Activated CD4-positive, alpha-beta T cell treated with anti-CD3 and anti-CD28 coated beads, Interleukin-2, amount 50 U/mL, for 48 hours (primary cell): Measurements from ENCODE around the gene RAP1GDS1.
"Not testable (repeated sequence)": the region's sequence is repeated elsewhere in the genome, so short reads cannot be mapped to it uniquely, and the experiment has no call there.

Source experiments
- DNase-seq, 2 experiments: peaks; one replicate each; pipeline ENCODE4 v3.0.0-alpha.2; 2020

Gene RAP1GDS1

DNA sequence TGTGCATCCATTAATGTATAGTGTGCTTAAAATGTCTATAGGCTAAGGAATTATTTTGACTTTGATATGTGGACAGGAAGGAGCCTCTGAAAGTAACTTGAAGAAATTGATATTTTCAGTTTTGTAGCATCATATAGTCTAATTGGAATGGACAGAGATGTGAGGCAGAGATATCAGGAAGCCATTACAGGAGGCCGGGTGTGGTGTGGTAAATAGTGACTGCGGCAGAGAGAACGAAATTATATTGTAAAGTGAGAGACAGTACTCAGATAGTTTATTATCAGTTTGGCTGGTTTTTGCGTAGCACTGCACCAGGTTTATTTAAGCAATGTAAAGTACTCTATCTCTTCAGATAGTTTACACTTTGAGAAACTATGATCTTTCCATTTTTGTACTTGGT lies 98.5 kb downstream of the RAP1GDS1 start:
- no peak for DNase-seq

GRCh38 chr4:98363431-98363830 lies 102.2 kb downstream of the RAP1GDS1 start:
- no peak for DNase-seq

DNA sequence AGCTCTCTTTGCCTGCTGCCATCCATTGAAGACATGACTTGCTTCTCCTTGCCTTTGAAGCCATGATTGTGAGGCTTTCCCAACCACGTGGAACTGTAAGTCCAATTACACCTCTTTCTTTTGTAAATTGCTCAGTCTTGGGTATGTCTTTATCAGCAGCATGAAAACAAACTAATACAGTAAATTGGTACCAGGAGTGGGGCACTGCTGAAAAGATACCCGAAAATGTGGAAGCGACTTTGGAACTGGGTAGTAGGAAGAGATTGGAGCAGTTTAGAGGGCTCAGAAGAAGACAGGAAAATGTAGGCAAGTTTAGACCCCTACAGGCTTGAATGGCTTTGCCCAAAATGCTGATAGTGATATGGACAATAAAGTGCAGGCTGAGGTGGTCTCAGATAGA lies 105.1 kb downstream of the RAP1GDS1 start:
- not testable (repeated sequence) for DNase-seq

DNA sequence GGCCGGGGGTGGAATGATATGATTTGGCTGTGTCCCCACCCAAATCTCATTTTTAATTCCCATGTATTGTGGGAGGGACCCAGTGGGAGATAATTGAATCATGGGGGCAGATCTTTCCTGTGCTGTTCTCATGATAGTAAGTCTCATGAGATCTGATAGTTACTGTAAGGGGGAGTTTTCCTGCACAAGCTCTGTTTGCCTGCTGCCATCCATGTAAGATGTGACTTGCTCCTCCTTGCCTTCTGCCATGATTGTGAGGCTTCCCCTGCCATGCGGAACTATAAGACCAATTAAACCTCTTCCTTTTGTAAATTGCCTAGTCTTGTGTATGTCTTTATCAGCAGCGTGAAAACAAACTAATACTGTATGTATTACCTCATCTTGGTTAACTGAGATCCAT lies 106.8 kb downstream of the RAP1GDS1 start:
- DNase-seq, result not testable (repeated sequence)

DNA sequence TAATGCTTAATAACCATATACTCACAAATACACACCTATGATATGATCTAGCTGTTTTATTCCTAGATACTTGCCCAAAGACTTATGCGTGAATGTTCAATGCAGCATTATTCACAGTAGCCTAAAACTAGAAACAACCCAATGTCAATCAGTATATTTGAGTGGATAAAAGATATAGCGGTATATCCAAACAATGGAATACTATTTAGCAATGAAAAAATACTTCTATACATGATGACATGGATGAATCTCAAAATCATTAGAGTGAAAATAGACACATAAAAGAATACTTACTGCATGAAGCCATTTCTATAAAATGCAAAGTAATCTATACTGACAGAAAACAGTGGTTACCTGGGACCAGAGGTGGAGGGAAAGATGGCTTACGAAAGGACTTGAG lies 108.1 kb downstream of the RAP1GDS1 start:
- DNase-seq, result no peak

- DNase-seq, result no peak
Observed at GRCh38 chr4:98374643-98375042, 113.5 kb downstream of the RAP1GDS1 start.

DNA sequence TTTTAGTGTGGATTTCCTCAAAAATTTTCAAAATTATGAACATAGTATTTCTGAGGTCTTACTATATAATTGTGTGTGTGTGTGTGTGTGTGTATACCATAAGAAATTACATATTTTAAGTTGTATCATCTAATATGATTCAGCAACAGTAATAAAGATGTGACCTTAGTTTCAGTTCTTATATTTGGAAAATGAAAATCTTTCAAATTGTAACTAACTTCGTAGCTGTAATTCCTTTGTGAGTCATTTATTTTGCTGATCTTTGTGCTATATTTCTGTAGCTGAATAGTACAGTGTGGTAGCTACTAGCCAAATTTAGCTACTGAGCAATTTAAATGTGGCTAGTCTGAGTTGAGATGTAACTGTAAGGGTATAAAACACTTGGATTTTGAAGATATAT lies 116.4 kb downstream of the RAP1GDS1 start:
- DNase-seq, result no peak

DNA sequence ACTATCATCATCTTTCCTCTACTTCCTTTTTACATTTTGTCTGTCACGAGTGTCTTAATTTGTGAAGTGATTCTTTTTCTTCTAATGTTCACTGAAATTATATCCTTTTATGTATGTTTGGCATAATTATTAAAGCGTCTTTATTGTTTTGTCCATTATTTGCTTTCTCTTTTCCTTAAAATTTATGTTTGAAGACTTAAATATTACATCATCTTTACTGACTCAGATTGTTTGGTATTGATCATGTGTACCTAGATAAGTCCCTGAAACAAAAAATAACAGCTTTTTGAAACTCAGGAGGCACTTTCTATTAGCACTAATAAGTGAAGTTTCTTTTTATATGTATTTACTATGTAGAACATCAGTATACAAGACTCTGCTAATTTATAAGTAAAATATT lies 120.1 kb downstream of the RAP1GDS1 start:
- no peak for DNase-seq

DNA sequence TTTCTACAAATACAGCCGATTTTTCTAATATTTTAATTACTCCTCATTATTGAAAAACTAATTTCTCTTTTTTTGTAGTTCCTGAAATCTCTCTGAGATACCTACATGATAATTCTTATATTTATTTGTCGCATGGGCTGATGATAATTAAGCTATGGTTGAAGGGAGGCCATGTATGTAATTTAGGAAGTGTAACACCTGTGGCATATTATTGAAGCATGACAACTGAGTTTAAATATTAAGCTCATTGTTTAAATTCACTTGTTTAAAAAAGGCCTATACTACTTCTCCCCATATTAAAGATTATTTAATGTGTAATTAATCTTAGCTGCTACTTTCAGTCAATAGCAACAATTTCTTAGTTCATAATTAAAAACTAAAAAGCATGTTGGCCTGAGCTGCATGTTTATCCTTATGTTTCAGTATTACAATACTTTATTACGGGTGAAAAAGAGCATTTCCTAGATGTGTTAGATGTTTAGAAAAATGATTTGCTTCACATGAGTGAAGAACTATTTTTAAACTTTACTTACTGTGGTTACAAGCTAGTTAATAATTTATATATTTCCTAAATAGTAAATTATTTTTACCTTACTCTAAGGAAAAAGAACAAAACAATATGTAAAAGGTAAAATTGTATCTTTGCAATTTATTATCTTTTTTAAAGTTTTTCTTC lies 122.4 kb downstream of the RAP1GDS1 start:
- DNase-seq, result no peak

DNA sequence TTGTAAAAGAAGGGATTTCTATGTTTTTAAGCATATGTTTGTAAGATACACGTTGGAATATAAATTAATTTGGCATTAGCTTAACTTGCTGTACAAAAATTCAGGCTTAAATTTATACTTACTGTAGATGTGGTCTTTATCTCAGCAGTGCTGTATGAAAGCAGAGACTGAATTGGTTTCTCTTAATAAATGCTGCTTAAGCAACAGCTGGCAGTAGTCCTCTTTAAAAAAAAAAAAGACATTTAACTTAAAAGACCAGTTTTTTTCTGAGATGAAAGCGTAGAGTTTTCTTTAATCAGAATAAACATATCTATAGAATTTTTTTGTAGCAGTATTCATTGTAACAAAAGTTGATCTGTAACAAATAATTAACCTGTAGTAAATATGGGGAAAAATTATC lies 124.6 kb downstream of the RAP1GDS1 start:
- no peak for DNase-seq

DNA sequence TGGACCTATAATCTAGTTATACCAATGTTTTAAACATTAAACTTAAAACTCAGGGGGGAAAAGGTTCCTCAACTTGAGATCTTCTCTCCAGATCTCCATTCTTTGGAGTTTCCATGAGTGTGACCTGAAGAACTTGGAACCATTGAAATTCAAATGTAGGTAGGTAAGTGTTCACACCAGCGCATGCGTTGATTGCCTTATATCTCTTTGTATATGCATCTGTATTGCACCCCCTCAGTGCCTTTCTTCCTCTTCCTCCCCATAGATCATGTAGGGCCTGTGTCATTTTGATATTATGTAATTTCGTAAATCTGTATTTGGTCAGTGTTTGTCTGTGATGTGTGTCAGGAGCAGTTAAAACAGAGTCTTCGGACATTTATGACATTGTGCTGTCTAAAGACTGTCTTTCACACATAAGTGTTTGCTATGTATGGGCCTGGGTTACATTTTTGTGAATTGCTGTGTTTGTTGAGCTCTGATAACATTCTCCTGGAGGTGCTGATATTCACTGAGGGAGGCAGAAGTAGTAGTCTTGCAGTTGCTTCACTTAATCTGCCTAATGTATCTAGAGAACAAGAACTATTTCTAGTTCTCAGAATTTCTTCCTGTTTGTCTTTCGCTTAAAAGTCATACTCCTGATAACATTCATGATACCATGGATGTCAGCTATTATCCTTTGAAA lies 126.3 kb downstream of the RAP1GDS1 start:
- no peak for DNase-seq

DNA sequence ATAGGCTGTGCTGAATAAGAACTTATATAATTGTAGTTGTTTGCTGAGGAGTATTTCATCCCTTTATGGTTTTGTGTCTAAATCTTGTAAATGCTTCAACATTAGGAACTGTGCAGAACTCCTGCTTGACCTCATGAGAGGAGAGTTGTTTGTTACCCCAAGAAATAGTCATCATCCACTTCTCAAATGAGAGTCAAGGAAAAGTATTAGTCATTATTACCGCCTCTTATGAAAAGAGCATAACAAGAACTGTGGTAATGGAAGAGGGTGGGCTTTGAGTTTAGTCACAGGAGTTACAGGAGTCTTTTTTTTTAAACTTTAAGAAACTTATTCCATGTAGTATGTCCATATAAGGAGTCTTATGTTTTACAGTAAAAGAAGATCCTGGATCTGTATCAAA lies 132.9 kb downstream of the RAP1GDS1 start:
- DNase-seq, result no peak

DNA sequence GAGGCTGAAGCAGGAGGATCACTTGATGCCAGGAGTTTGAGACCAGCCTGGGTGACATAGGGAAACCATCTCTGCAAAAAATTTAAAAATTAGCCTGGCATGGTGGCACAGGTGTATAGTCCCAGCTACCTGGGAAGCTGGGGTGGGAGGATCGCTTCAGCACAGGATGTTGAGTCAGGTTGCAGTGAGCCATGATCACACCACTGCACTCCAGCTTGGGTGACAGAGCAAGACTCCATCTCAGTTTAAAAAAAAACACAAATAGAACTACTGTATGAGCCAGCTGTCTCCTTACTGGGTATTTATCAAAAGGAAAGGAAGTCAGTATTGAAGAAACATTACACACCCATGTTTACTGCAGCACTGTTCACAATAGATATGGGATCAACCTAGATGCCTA lies 138.7 kb downstream of the RAP1GDS1 start:
- no peak for DNase-seq

DNA sequence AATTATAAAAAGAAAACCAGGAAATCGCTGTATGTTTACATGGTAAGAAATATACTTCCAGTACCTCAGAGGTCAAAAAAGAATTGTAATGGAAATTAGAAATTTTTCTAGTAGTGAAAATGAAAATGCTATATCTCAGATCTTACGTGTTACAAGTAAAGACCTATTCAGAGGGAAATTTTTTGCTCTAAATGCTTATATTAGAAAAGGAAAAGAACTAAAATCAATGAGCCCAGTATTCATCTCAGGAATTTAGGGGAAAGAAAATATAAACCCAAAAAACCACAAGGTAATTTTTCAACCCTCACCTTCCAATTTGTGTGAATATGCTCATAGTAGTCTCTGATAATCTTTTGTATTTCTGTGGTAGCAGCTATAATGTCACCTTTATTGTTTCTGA lies 145.6 kb downstream of the RAP1GDS1 start:
- no peak for DNase-seq

DNA sequence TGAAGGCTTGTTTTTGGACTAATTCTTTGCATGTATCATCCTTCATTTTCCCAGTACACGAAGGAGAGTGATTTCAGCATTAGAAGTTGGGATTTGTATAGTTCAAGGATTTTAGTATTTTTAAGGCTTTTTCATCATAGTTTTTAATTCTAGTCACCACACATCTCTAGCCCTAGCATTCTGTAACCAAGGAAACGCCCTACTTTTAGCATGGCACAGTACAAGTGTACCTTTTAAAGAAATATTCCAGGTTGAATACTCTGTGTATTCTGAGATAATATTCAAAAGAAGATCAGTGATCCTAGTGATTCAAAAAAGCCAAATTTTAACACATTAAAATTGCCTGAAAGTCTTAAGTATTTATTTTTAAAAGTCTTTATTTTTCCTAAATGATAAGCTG lies 150.5 kb downstream of the RAP1GDS1 start:
- DNase-seq, result no peak

DNA sequence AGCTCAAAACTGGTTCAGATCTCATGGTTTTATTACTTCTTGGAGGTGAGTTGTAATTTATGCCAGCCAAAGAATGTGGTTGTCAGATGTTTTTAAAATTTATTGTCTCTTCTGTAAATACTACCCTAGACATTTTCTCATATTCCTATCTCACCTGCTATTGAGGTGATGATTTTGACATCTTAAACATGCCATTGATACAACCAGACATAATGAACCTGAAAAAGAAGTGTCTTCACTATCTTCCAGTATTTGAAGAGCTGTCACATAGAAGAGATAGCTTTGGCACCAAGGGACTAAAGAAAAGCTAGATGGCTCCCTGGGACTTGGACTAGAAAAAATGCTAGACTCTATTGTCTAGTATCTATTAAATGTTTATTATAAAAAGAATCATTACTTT lies 155.7 kb downstream of the RAP1GDS1 start:
- DNase-seq, result no peak

DNA sequence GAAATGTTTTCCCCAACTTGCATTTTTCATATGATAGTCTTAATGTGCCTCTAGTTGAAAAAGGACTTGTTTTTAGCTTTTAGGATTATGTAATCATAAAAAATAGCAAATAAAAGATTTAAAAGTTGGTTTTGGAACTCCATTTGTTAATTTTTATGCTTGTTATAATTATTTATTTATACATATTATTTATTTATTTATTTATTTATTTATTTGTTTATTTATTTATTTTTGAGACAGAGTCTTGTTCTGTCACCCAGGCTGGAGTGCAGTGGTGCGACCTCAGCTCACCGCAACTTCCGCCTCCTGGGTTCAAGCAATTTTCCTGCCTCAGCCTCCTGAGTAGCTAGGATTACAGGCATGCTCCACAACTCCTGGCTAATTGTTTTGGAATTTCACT lies 159.0 kb downstream of the RAP1GDS1 start:
- DNase-seq, result not testable (repeated sequence)

- no peak for DNase-seq
Observed at GRCh38 chr4:98421111-98421510, 159.9 kb downstream of the RAP1GDS1 start.

DNA sequence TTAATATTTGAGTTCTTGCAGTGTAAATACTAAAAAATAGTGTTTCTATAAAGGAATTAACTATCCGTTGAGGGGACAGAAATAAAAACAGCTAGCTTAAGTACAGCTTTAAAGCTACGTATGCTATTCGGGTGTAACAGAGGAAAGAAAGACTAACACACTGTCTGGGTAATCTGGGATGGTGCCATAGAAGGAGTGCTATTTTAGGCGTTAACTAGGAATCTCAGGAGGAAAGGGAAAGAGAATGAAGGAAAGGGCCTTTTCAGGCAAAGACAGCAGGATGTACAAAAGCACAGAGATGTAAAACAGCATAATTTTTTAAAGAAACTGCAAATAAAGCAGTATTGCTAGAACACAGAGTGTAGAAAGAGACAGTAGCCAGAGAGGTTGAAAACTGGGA lies 161.8 kb downstream of the RAP1GDS1 start:
- DNase-seq, result no peak

GRCh38 chr4:98430708-98431403 lies 169.7 kb downstream of the RAP1GDS1 start:
- DNase-seq, result no peak

DNA sequence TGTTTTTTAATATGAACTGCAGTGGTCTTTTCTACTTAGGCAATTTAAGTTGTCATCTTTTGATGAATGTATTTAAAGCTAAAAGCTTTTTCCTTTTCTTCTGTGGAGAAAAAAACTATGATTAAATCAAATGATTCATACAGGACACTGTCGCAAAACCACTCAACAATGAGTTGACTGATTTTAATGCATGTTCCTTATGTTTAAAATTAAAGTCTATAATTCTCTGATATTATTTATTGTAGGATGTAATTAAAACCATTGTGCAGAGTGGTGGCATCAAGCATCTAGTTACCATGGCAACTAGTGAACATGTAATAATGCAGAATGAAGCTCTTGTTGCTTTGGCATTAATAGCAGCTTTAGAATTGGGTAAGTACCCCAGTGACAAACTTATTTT lies 172.5 kb downstream of the RAP1GDS1 start:
- DNase-seq, result no peak

GRCh38 chr4:98434816-98435215 lies 173.6 kb downstream of the RAP1GDS1 start:
- DNase-seq, result no peak

DNA sequence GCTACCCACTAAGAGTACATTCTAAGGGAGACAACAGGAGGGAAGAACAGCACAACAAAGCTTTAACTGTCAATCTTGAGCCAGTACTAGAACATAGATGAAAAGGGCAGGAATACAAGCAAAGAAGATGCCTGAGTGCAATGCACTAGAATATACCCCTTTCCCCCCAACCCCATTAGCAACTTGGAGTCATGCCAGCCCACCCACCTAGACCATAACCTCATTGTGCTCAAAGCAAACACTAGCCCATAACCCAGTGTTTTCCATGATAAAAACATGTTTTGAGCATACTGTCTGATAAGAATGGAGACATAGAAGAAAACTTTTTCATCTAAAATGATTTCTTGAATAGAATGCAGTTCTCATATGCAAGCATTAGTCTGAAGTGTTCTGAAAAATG lies 183.2 kb downstream of the RAP1GDS1 start:
- no peak for DNase-seq
